ENCODE results near the gene SLC17A9. TPM values are rescaled to one million over a fixed set of nuclear protein-coding genes. Genes with fewer than 3 reads are reported as not detected.

SLC17A9 gene
- total RNA-seq, 1 experiment from 2014 or later, result 0.28 TPM

GRCh38 chr20:63004607-63005364 is 52.3 kb downstream of the SLC17A9 start:
- in situ Hi-C loops (cut with HindIII; ENCODE audit: low pct_unique_long_range_greater_than_20kb, low sequenced_read_pairs), result no loop called here
- POLR2A ChIA-PET, result no interaction called here
- no peak for DNase-seq (ENCODE audit: low read depth, low spot score)

GRCh38 chr20:63005365-63005861 is 52.9 kb downstream of the SLC17A9 start:
- DNase-seq (ENCODE audit: low read depth, low spot score) (no peak), ATAC-seq (no peak)
- no TSS peak for BruUV-seq (replicated peaks)
- H3K4me3 ChIP-seq (ENCODE audit: low read depth in 2 of 2, low read length in 2 of 2), result no peak overlapping the region
- no peaks in the 10 kb centered on the region for H3K9me3 ChIP-seq (ENCODE audit: control insufficient read depth, insufficient read depth, low read depth, low read length)
- H3K4me1 ChIP-seq (ENCODE audit: control insufficient read depth, insufficient read depth, low read length), result peaks cover 6% of the 10 kb centered on the region
- intact Hi-C loops (cut with micrococcal nuclease; ENCODE audit: unreplicated experiment) (loop anchor here (2.0 kb wide), 1 partner anchor 33 kb away; no protein-coding TSS in a partner anchor), in situ Hi-C loops (cut with HindIII; ENCODE audit: low pct_unique_long_range_greater_than_20kb, low sequenced_read_pairs) (no loop called here)
- no peak overlapping the region for H3K27ac ChIP-seq (ENCODE audit: low read length)
- TF ChIP-seq REST (IDR thresholded peaks at IDR 0.05; ENCODE audit: insufficient read depth in 1 of 2, low read depth in 2 of 2, low read length in 1 of 2), result no peak
- no peak for TF ChIP-seq CTCF (IDR thresholded peaks at IDR 0.05)
- no peaks in the 10 kb centered on the region for H3K36me3 ChIP-seq (ENCODE audit: control insufficient read depth, insufficient read depth, low read length)
- ChIA-PET CTCF (no interaction called here), POLR2A (no interaction called here)
- peaks cover 6% of the 10 kb centered on the region; the same call in 1 of the 2 replicates for H3K27me3 ChIP-seq (ENCODE audit: control insufficient read depth, insufficient read depth, low read length)

More at GRCh38 chr20:63004607-63005364, 52.3 kb downstream of the SLC17A9 start:
- Histone ChIP-seq H3K4me3 (ENCODE audit: low read depth in 2 of 2, low read length in 2 of 2) (no peak overlapping the region; a peak in 1 of 4 replicates), H3K4me1 (ENCODE audit: control insufficient read depth, insufficient read depth, low read length) (no peaks in the 10 kb centered on the region; the same call in 1 of the 2 replicates), H3K9me3 (ENCODE audit: control insufficient read depth, insufficient read depth, low read depth, low read length) (no peaks in the 10 kb centered on the region), H3K27ac (ENCODE audit: low read length) (no peak overlapping the region), H3K27me3 (ENCODE audit: control insufficient read depth, insufficient read depth, low read length) (peaks cover 6% of the 10 kb centered on the region; the same call in 1 of the 2 replicates), H3K36me3 (ENCODE audit: control insufficient read depth, insufficient read depth, low read length) (no peaks in the 10 kb centered on the region)
- no peak for ATAC-seq
- CTCF ChIA-PET, result no interaction called here
- intact Hi-C loops (cut with micrococcal nuclease; ENCODE audit: unreplicated experiment), result loop anchor here (2.0 kb wide), 1 partner anchor 32 kb away; no protein-coding TSS in a partner anchor
- TF ChIP-seq TCF7L2 (IDR thresholded peaks at IDR 0.05; ENCODE audit: low read depth, low read length) (no peak), POLR2AphosphoS5 (IDR thresholded peaks at IDR 0.05; ENCODE audit: low read depth, low read length) (no peak), REST (IDR thresholded peaks at IDR 0.05; ENCODE audit: insufficient read depth in 1 of 2, low read depth in 2 of 2, low read length in 1 of 2) (no peak), SIN3A (IDR thresholded peaks at IDR 0.05; ENCODE audit: borderline replicate concordance, insufficient read depth, low read depth, low read length) (no peak), CTCF (IDR thresholded peaks at IDR 0.05) (no peak)
- no TSS peak for BruUV-seq (replicated peaks)

Data from Panc1 (cell line).